Ascending aorta (tissue), 2 donors: ENCODE data around the gene C1orf116. TPM values are rescaled to one million over a fixed set of nuclear protein-coding genes. Genes with fewer than 3 reads are reported as not detected.

Experiments
- DNase-seq, 2 donors: peaks; one replicate each; pipeline ENCODE4 v3.0.0-alpha.2; 2019; ENCODE audit warnings: low spot score in 2 of 2
- H3K27ac ChIP-seq, 2 donors: fragments of 200-600 bp; sonication (generic); one replicate each; pipeline ENCODE4 v1.5.1; 2016 to 2017; ENCODE audit warnings: mild to moderate bottlenecking in 1 of 2
- H3K27me3 ChIP-seq: fragments of 200-600 bp; sonication (generic); one replicate; pipeline ENCODE4 v1.5.1; 2017
- H3K36me3 ChIP-seq, 2 donors: fragments of 200-600 bp; sonication (generic); one replicate each; pipeline ENCODE4 v1.5.1; 2016
- H3K4me1 ChIP-seq, 2 donors: fragments of 200-600 bp; sonication (generic); one replicate each; pipeline ENCODE4 v1.5.1; 2016 to 2017; ENCODE audit warnings: mild to moderate bottlenecking in 1 of 2
- H3K4me3 ChIP-seq, 2 donors: fragments of 200-600 bp; sonication (generic); one replicate each; pipeline ENCODE4 v1.5.1; 2016 to 2017; ENCODE audit warnings: mild to moderate bottlenecking in 1 of 2
- H3K9me3 ChIP-seq, 2 donors: fragments of 200-600 bp; sonication (generic); one replicate each; pipeline ENCODE4 v1.5.1; 2016
- intact Hi-C: fragments of 100-400 bp; cut with DNase I; formaldehyde crosslinking; loops from one replicate; pipeline ENCODE4 v1.15.1; 2023
- total RNA-seq: library from RNA; depleted of rRNA; stranded (reverse); fragments of >200 nt; gene quantifications from one replicate; pipeline ENCODE4 v1.1.0, GENCODE V29; 2016
- TF ChIP-seq, protein P1 (sequence below), 3 experiments: fragments of 200-600 bp in 2 of 3; fragments of 450-650 bp in 1 of 3; sonication (generic) in 2 of 3; IDR thresholded peaks; one replicate each; pipeline ENCODE4 v1.5.1; 2016 to 2019; ENCODE audit warnings: antibody characterized with exemption in 3 of 3, mild to moderate bottlenecking in 1 of 3, moderate library complexity in 1 of 3

Gene C1orf116
- total RNA-seq, 1 donor from 2014 or later, result not detected

DNA sequence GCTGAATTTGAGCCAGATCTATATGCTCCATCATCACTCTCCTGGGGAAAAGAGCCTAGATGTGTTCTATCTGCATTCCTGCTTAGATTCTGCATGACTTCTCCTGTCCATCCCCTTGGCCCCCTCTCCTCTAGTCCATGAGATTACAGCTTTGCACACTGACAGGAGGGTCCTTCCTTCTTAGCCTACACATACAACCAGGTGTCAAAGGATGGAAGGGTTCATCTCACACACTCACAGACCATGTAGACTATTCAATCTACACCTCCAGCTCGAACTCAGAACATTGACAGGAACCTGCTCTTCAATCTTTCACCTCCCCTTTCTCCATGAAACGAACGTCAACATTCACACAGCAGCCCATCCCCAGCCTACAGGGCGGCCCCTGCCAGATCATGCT is 13.8 kb downstream of the C1orf116 start:
- Histone ChIP-seq H3K36me3 (no peaks in the 10 kb centered on the region), H3K27me3 (no peaks in the 10 kb centered on the region), H3K4me3 (no peak overlapping the region), H3K27ac (no peak overlapping the region), H3K4me1 (no peaks in the 10 kb centered on the region), H3K9me3 (no peaks in the 10 kb centered on the region)
- intact Hi-C loops, result no loop called here
- DNase-seq, result no peak
- TF ChIP-seq, protein P1, sequence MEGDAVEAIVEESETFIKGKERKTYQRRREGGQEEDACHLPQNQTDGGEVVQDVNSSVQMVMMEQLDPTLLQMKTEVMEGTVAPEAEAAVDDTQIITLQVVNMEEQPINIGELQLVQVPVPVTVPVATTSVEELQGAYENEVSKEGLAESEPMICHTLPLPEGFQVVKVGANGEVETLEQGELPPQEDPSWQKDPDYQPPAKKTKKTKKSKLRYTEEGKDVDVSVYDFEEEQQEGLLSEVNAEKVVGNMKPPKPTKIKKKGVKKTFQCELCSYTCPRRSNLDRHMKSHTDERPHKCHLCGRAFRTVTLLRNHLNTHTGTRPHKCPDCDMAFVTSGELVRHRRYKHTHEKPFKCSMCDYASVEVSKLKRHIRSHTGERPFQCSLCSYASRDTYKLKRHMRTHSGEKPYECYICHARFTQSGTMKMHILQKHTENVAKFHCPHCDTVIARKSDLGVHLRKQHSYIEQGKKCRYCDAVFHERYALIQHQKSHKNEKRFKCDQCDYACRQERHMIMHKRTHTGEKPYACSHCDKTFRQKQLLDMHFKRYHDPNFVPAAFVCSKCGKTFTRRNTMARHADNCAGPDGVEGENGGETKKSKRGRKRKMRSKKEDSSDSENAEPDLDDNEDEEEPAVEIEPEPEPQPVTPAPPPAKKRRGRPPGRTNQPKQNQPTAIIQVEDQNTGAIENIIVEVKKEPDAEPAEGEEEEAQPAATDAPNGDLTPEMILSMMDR (IDR thresholded peaks at IDR 0.05), result no peak

DNA sequence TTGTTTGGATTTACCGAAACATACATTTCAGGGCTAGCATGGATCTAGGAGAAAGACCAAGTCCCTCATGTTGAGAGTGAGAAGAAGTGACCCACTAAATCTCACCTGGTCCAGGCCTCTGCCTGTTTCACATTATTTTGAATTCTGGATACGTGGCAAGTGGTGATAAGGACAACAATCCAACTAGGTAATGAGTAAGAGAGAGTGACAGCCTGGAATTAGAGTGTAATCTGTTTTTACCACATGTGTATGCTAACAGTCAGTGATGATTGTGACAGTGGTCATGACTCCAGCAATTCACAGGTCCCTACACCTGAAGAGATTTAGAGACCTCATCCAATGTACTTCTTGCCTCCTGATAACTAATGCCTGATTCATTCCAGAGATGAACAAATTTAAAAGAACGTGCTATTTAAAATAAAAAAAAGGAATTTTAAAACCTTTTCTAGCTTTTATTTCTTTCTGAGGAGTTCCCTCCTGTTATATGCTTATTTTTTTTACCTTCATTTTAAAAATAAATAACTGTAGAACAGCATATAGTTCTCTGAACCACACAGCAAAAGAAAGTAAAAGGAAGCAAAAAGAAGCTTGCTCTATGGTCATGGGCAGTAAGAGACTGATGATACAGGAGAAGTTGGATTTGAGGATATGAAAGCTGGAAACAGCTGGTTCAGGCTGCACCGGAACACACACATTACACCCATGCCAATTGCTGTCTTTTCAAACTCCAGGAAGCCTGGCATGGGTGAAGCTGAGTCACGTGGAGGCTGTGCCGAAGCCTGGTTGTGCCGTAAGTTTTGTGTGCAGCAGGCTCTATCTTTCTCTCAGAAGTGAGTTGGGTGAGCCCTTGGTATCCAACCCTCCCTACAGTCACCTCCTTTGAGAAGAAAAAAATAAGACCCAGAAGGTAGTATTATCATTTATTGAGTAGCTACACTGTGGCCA is 14.7 kb downstream of the C1orf116 start:
- H3K9me3 ChIP-seq, result no peaks in the 10 kb centered on the region
- no peak for DNase-seq
- H3K4me3 ChIP-seq, result no peak overlapping the region
- H3K27ac ChIP-seq, result no peak overlapping the region
- intact Hi-C loops, result no loop called here
- TF ChIP-seq, protein P1 (IDR thresholded peaks at IDR 0.05), result no peak
- no peaks in the 10 kb centered on the region for H3K36me3 ChIP-seq
- H3K27me3 ChIP-seq, result no peaks in the 10 kb centered on the region
- H3K4me1 ChIP-seq, result no peaks in the 10 kb centered on the region

DNA sequence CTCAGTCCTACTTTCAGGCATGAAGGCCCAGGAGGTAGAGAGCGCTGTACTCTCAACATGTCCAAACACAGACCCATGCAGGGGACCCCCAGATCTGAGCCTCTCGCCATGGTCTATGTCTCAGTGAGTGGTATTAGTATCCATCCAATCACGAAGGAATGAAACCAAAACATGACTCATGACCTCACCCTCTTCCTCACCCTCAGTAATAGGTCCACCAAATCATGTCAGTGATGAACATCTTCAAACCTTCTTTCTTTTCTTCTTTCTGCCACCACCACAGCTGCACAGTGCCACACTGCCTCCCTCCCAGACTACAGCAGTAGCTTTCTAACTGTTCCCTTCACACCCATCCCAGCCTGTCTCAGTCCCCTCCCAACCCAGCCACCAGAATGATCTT is 16.8 kb downstream of the C1orf116 start:
- TF ChIP-seq, protein P1 (IDR thresholded peaks at IDR 0.05), result no peak
- Histone ChIP-seq H3K4me3 (no peak overlapping the region), H3K36me3 (no peaks in the 10 kb centered on the region), H3K27me3 (no peaks in the 10 kb centered on the region), H3K4me1 (no peaks in the 10 kb centered on the region), H3K9me3 (no peaks in the 10 kb centered on the region), H3K27ac (no peak overlapping the region)
- no peak for DNase-seq
- intact Hi-C loops, result no loop called here

DNA sequence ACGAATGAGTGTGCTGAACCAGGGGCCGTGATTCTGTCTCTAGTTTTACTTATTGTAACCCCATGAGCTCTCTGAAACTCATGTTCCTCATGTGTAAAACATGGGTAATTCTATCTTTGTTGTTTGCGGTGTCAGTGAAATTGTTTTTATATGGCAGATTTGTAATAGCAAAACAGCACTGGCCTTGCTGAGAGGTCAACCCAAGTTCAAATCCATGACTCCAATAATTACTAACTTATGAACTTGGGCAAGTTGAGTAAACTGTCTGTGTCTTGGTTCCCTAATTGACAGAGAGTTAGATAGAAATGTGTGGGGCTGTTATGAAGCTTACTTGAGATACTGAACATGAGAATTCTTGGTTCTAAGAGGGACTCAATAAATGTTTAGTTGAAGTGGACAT is 17.8 kb downstream of the C1orf116 start:
- H3K9me3 ChIP-seq, result no peaks in the 10 kb centered on the region
- intact Hi-C loops, result no loop called here
- H3K4me3 ChIP-seq, result no peak overlapping the region
- DNase-seq, result no peak
- no peaks in the 10 kb centered on the region for H3K36me3 ChIP-seq
- H3K27me3 ChIP-seq, result no peaks in the 10 kb centered on the region
- no peak overlapping the region for H3K27ac ChIP-seq
- TF ChIP-seq, protein P1 (IDR thresholded peaks at IDR 0.05), result no peak
- H3K4me1 ChIP-seq, result no peaks in the 10 kb centered on the region

DNA sequence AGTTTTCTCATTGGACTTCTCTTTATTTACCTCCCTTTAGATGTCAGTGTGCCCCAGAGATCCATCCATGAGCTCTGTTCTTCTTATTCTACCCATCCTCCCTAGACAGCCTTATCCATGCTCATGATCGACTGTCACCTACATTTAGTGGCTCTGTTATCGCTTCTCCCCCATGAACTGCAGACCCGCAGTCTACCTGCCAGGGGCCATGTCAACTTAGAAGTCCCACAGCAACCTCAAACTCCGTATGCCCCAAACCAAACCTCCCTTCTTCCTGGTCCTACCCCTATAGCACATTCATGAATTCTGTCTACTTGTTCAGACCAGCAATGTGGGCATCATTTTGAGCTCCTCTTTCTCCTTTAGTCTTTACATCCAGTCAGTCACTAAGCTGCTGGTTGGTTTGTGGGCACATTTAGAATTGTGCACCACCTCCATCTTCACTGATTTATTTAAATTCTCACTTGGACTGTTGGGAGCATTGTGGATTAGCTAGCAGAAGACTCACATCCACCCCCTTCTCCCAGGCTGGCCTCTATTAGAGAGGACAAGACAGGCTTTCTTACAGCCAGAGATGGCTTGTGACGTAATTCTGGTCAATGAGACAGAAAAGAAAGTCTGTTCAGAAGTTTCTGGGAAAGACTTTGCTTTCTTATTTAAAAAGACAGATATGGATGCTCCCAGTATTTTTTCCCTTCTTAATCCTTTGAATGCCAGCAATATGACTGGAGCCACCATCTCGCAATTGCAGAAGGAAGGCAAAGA is 19.1 kb downstream of the C1orf116 start:
- intact Hi-C loops, result no loop called here
- no peak for DNase-seq
- H3K4me3 ChIP-seq, result no peak overlapping the region
- no peaks in the 10 kb centered on the region for H3K9me3 ChIP-seq
- no peak overlapping the region for H3K27ac ChIP-seq
- no peaks in the 10 kb centered on the region for H3K4me1 ChIP-seq
- H3K36me3 ChIP-seq, result no peaks in the 10 kb centered on the region
- H3K27me3 ChIP-seq, result no peaks in the 10 kb centered on the region
- TF ChIP-seq, protein P1 (IDR thresholded peaks at IDR 0.05), result no peak
